Neural progenitor cell (in vitro differentiated cells): ENCODE results near the gene C2CD3. TPM values are rescaled to one million over a fixed set of nuclear protein-coding genes. Genes with fewer than 3 reads are reported as not detected.

ENCODE experiments used
- DNase-seq: peaks from one replicate; pipeline ENCODE4 v3.0.0-alpha.2; 2016; ENCODE audit warnings: low spot score
- H2AFZ ChIP-seq: fragments of 200-600 bp; sonication (generic); replicated peaks from 2 replicates; pipeline ENCODE4 v1.6.1; 2016; ENCODE audit warnings: antibody characterized with exemption
- H3F3A ChIP-seq: fragments of 200-600 bp; sonication (generic); 2 replicates; pipeline ENCODE4 v1.6.1; 2016; ENCODE audit warnings: antibody characterized with exemption, low read depth
- H3K27ac ChIP-seq: fragments of 200-600 bp; sonication (generic); 2 replicates; pipeline ENCODE4 v1.5.1; 2016; ENCODE audit warnings: mild to moderate bottlenecking
- H3K27me3 ChIP-seq: fragments of 200-600 bp; sonication (generic); 2 replicates; pipeline ENCODE4 v1.6.1; 2016; ENCODE audit warnings: mild to moderate bottlenecking, moderate library complexity
- H3K36me3 ChIP-seq: fragments of 200-600 bp; sonication (generic); 2 replicates; pipeline ENCODE4 v1.5.1; 2016
- H3K4me1 ChIP-seq: fragments of 200-600 bp; sonication (generic); 2 replicates; pipeline ENCODE4 v1.6.1; 2016; ENCODE audit warnings: mixed run types
- H3K4me2 ChIP-seq: fragments of 200-600 bp; sonication (generic); 2 replicates; pipeline ENCODE4 v1.6.1; 2016
- H3K4me3 ChIP-seq: fragments of 200-600 bp; sonication (generic); 2 replicates; pipeline ENCODE4 v1.5.1; 2016
- H3K79me2 ChIP-seq: fragments of 200-600 bp; sonication (generic); 2 replicates; pipeline ENCODE4 v1.6.1; 2016; ENCODE audit warnings: low read depth
- H3K9ac ChIP-seq: fragments of 200-600 bp; sonication (generic); 2 replicates; pipeline ENCODE4 v1.6.1; 2016
- H3K9me3 ChIP-seq: fragments of 200-600 bp; sonication (generic); 2 replicates; pipeline ENCODE4 v1.5.1; 2016; ENCODE audit warnings: low read depth
- H4K20me1 ChIP-seq: fragments of 200-600 bp; sonication (generic); 2 replicates; pipeline ENCODE4 v1.6.1; 2016; ENCODE audit warnings: low read depth
- H3K27ac Mint-ChIP-seq: 3 replicates; pipeline ENCODE4 v1.8.0; 2021; ENCODE audit warnings: mixed read lengths
- H3K27me3 Mint-ChIP-seq: 2 replicates; pipeline ENCODE4 v1.8.0; 2022; ENCODE audit warnings: low read depth, mild to moderate bottlenecking, inconsistent platforms, moderate library complexity, mixed read lengths; ENCODE audit not compliant: insufficient read depth
- H3K36me3 Mint-ChIP-seq: 3 replicates; pipeline ENCODE4 v1.8.0; 2021; ENCODE audit warnings: mixed read lengths
- H3K4me1 Mint-ChIP-seq: 3 replicates; pipeline ENCODE4 v1.8.0; 2021; ENCODE audit warnings: mixed read lengths
- H3K4me3 Mint-ChIP-seq: 3 replicates; pipeline ENCODE4 v1.8.0; 2021; ENCODE audit warnings: mild to moderate bottlenecking, moderate library complexity, mixed read lengths
- H3K9me3 Mint-ChIP-seq: 3 replicates; pipeline ENCODE4 v1.8.0; 2020; ENCODE audit warnings: mixed read lengths
- EZH2 ChIP-seq: fragments of 200-600 bp; sonication (generic); IDR thresholded peaks from 2 replicates; pipeline ENCODE4 v1.6.1; 2017; ENCODE audit warnings: antibody characterized with exemption, mild to moderate bottlenecking, moderate library complexity
- EZH2phosphoT487 ChIP-seq: fragments of 200-600 bp; sonication (generic); IDR thresholded peaks from 2 replicates; pipeline ENCODE4 v1.6.1; 2017; ENCODE audit warnings: antibody characterized with exemption
- total RNA-seq: library from RNA; depleted of rRNA; stranded (reverse); fragments of >200 nt; gene quantifications from 2 replicates; pipeline ENCODE4 v1.2.3, GENCODE V29; 2015; ENCODE audit warnings: low replicate concordance
- TF ChIP-seq, protein P1 (sequence below): fragments of 200-600 bp; sonication (generic); IDR thresholded peaks from 2 replicates; pipeline ENCODE4 v1.5.1; 2017; ENCODE audit warnings: antibody characterized with exemption, mild to moderate bottlenecking

C2CD3 gene
- total RNA-seq, 1 donor from 2014 or later = 19.6 TPM

DNA sequence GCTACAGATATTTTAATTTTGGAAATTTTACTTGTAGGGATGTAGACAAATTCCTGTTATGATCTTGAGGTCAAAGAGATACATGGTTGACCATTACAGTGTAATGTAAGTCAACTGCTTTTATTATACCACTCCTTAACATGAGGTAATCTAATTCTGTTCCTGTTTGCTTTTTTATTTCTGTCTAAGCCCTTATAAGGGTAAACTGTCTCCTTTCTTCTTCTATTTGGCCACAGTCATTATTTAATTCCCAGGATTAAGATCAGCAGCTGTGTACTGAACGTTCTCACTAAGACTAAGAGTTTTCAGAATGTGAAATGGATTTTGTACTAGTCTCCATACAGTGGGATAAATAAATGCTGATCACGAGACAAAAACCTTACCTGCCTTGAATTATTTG is 32.8 kb downstream of the C2CD3 start:
- H3K27ac ChIP-seq = no peak overlapping the region
- Mint-ChIP-seq H3K36me3 (peaks cover 20% of the 10 kb centered on the region), H3K9me3 (no peaks in the 10 kb centered on the region), H3K27me3 (no peaks in the 10 kb centered on the region), H3K4me3 (no peak overlapping the region), H3K4me1 (peaks cover 5% of the 10 kb centered on the region), H3K27ac (no peak overlapping the region)
- no peaks in the 10 kb centered on the region for H4K20me1 ChIP-seq
- no peaks in the 10 kb centered on the region for H3K79me2 ChIP-seq
- H3K4me3 ChIP-seq = no peak overlapping the region
- H3K9ac ChIP-seq = no peak overlapping the region
- H3K27me3 ChIP-seq = no peaks in the 10 kb centered on the region
- H3K36me3 ChIP-seq = no peaks in the 10 kb centered on the region
- DNase-seq = no peak
- no peaks in the 10 kb centered on the region for H3F3A ChIP-seq
- H3K4me2 ChIP-seq = no peak overlapping the region
- H3K9me3 ChIP-seq = no peaks in the 10 kb centered on the region
- H2AFZ ChIP-seq = no peak overlapping the region
- H3K4me1 ChIP-seq = no peaks in the 10 kb centered on the region
- no peak for TF ChIP-seq EZH2
- TF ChIP-seq, protein P1, sequence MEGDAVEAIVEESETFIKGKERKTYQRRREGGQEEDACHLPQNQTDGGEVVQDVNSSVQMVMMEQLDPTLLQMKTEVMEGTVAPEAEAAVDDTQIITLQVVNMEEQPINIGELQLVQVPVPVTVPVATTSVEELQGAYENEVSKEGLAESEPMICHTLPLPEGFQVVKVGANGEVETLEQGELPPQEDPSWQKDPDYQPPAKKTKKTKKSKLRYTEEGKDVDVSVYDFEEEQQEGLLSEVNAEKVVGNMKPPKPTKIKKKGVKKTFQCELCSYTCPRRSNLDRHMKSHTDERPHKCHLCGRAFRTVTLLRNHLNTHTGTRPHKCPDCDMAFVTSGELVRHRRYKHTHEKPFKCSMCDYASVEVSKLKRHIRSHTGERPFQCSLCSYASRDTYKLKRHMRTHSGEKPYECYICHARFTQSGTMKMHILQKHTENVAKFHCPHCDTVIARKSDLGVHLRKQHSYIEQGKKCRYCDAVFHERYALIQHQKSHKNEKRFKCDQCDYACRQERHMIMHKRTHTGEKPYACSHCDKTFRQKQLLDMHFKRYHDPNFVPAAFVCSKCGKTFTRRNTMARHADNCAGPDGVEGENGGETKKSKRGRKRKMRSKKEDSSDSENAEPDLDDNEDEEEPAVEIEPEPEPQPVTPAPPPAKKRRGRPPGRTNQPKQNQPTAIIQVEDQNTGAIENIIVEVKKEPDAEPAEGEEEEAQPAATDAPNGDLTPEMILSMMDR = no peak
- no peak for TF ChIP-seq EZH2phosphoT487

DNA sequence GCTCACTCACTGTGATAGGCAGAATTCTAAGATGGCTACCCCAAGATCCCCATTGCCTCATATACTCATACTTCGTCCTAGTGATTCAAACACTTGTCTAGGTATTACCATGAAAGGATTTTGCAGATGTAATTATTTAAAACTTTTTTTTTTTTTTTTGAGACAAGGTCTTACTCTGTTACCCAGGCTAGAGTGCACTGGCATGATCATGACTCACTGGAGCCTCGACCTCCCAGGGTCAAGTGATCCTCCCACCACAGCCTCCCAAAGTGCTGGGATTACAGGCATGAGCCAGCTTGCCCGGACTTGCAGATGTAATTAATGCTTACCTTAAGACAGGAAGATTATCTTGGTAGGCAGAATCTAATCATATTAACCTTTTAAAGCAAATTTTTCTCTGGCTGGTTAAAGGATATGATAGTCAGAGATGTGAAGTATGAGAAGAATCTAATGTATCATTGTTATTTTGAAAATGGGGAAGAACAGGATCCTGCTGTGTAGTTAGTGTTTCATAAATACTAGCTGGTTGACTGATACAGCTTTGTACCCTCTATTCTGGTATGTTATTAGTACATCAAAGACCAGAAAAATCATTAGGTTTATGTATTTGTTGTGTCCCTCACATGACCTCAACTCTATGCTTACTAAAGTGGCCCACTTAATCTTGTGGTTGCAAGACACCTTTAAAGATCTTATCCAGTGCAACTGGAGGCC is 35.5 kb downstream of the C2CD3 start:
- Histone ChIP-seq H3K9ac (no peak overlapping the region), H2AFZ (no peak overlapping the region), H3K36me3 (peaks cover 19% of the 10 kb centered on the region), H3K9me3 (peaks cover 5% of the 10 kb centered on the region), H3K79me2 (no peaks in the 10 kb centered on the region), H3K4me3 (no peak overlapping the region), H4K20me1 (no peaks in the 10 kb centered on the region), H3F3A (no peaks in the 10 kb centered on the region), H3K27me3 (no peaks in the 10 kb centered on the region), H3K4me1 (no peaks in the 10 kb centered on the region), H3K27ac (no peak overlapping the region), H3K4me2 (no peak overlapping the region)
- no peak for TF ChIP-seq EZH2phosphoT487
- TF ChIP-seq EZH2 = no peak
- TF ChIP-seq, protein P1 = no peak
- Mint-ChIP-seq H3K9me3 (peaks cover 2% of the 10 kb centered on the region), H3K27ac (no peak overlapping the region), H3K27me3 (no peaks in the 10 kb centered on the region), H3K4me3 (no peak overlapping the region), H3K4me1 (peaks cover 5% of the 10 kb centered on the region), H3K36me3 (peaks cover 37% of the 10 kb centered on the region)
- no peak for DNase-seq

DNA sequence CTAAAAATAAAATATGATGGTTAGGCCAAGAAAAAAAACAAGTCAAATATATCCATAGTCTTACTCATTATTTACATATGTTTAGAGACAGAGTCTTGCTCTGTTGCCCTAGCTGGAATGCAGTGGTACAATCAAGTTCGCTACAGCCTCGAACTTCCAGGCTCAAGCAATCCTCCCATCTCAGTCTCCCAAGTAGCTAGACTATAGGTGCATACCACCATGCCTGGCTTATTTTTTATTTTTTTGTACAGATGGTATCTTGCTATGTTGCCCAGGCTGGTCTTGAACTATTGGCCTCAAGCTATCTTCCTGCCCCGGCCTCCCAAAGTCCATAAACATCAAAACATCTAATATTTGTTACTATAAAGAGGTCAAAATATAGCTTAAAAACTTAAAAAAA is 36.1 kb downstream of the C2CD3 start:
- no peaks in the 10 kb centered on the region for H3K27me3 Mint-ChIP-seq
- H3K4me1 Mint-ChIP-seq = peaks cover 5% of the 10 kb centered on the region
- H3K4me2 ChIP-seq = no peak overlapping the region
- no peak overlapping the region for H3K27ac ChIP-seq
- no peak overlapping the region for H2AFZ ChIP-seq
- peaks cover 40% of the 10 kb centered on the region for H3K36me3 Mint-ChIP-seq
- H3F3A ChIP-seq = no peaks in the 10 kb centered on the region
- no peak overlapping the region for H3K27ac Mint-ChIP-seq
- TF ChIP-seq, protein P1 = no peak
- no peak for TF ChIP-seq EZH2phosphoT487
- no peak for TF ChIP-seq EZH2
- H3K79me2 ChIP-seq = no peaks in the 10 kb centered on the region
- no peak overlapping the region for H3K4me3 Mint-ChIP-seq
- no peak overlapping the region for H3K4me3 ChIP-seq
- H4K20me1 ChIP-seq = no peaks in the 10 kb centered on the region
- H3K9ac ChIP-seq = no peak overlapping the region
- H3K36me3 ChIP-seq = peaks cover 21% of the 10 kb centered on the region
- no peaks in the 10 kb centered on the region for H3K4me1 ChIP-seq
- H3K9me3 ChIP-seq = peaks cover 5% of the 10 kb centered on the region
- H3K9me3 Mint-ChIP-seq = peaks cover 2% of the 10 kb centered on the region
- DNase-seq = no peak
- H3K27me3 ChIP-seq = no peaks in the 10 kb centered on the region
